GM12875 (cell line): Measurements from ENCODE around the gene OCLN.

ENCODE experiments used
- H3K4me3 ChIP-seq: one replicate; pipeline ENCODE4 v1.5.1; 2011; ENCODE audit warnings: low read depth, low read length, control low read depth
- CTCF ChIP-seq: IDR thresholded peaks from 2 replicates; pipeline ENCODE4 v1.5.1; 2011; ENCODE audit warnings: low read depth, mild to moderate bottlenecking, control low read depth, inconsistent platforms, low read length, moderate library complexity, borderline replicate concordance; ENCODE audit not compliant: insufficient read depth

The OCLN gene

GRCh38 chr5:69484891-69485290 lies 7.7 kb upstream of the OCLN start:
- TF ChIP-seq CTCF: no peak
- no peak overlapping the region for H3K4me3 ChIP-seq

GRCh38 chr5:69485471-69485870 lies 7.1 kb upstream of the OCLN start:
- TF ChIP-seq CTCF: no peak
- no peak overlapping the region for H3K4me3 ChIP-seq

GRCh38 chr5:69489246-69489645 lies 3.3 kb upstream of the OCLN start:
- no peak overlapping the region for H3K4me3 ChIP-seq
- TF ChIP-seq CTCF: no peak

GRCh38 chr5:69491027-69491426 lies 1.6 kb upstream of the OCLN start:
- no peak overlapping the region for H3K4me3 ChIP-seq
- TF ChIP-seq CTCF: no peak

GRCh38 chr5:69491838-69492390 lies 676 bp upstream of the OCLN start:
- 0 out of 2 replicates have a peak, but pooled peaks have one; percentile 0 for TF ChIP-seq CTCF

GRCh38 chr5:69492923-69493395 lies 369 bp downstream of the OCLN start:
- H3K4me3 ChIP-seq: peak overlapping the region; percentile 86
- no peak for TF ChIP-seq CTCF

More at GRCh38 chr5:69491838-69492390, 676 bp upstream of the OCLN start:
- H3K4me3 ChIP-seq: peak overlapping the region; percentile 86

GRCh38 chr5:69493396-69494133 lies 975 bp downstream of the OCLN start:
- H3K4me3 ChIP-seq: peak overlapping the region; percentile 86

More at GRCh38 chr5:69493396-69494133, 975 bp downstream of the OCLN start:
- no peak for TF ChIP-seq CTCF
